HG02610 (cell line): ENCODE measurements around the gene TRIP12.
"Not testable (repeated sequence)": the region's sequence is repeated elsewhere in the genome, so short reads cannot be mapped to it uniquely, and the experiment has no call there.

Experiments used
- ATAC-seq: cut with Tn5 transposase; IDR thresholded peaks from one replicate; pipeline ENCODE4 v1.9.1; 2021; ENCODE audit warnings: mild to moderate bottlenecking, moderate library complexity; ENCODE audit not compliant: unreplicated experiment

Gene TRIP12

DNA sequence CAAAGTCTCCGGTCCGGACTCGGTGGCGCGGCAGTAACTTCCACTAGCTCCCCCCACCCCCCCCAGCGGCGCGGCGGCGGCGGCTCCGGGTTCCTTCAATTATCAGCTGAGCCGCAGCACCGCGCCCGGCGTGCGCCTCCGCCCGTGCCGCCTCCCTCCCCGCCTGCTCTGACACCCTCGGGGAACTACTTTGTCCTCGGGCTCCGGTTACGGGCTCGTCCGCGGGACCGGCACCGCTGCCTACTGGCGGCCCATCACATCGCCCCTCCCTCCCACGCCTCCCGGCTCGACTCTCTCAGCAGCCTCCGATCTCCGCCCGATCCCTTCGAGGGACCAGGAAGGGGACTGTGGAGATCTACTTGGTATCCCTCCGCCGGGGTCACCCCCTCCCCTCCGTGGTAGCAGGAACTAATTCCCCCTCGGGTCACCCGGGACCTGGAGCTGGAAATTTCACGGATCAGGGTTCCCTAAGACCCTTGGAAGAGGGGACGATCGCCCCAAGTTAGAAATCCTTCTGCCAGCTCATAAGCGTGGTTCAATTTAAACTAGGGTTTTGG is at the start of gene TRIP12:
TRIP12 (minus strand) TSS at position 118 of the 557 bp plus-strand sequence. CDS start 41,930 bp downstream, outside the sequence.
- peak; percentile 77 for ATAC-seq

DNA sequence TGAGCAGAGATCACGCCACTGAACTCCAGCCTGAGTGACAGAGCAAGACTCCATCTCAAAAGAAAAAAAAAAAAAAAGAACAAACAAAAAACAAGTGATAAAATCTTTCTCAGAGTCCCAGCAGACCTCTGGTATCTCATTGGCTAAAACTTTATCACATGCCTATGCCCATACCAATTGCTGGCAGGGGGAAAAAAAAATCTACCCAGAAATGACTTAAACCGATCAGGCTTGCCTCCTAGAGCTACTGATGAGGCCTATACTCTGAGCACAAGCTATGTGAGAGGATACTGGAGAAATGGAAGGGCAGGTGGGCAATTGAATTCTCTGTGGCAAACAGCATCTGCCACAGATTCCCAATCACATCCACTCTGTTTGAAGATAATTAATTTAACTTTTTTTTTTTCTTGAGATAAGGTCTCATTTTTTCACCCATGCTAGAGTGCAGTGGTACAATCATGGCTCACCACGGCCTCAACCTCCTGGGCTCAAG is 49.5 kb upstream of the TRIP12 start:
- no peak for ATAC-seq

DNA sequence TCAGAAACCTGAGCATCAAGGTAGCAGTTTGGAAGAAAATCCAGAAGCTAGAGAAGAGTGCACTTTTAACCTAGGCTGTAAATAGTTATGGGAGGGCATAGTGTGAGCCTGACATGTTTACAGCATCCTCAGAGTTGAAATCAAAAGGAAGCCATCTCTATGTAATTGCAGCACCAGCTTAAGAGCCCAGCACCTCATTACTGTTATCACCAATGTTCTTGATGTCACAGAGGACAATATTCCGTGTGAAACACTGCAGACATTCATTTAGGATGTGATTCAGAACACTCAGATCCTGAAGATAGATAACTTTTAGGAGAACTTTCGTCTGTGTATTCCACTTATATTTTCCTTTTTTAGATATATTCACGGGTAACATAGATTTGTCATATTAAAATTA is 48.6 kb upstream of the TRIP12 start:
- ATAC-seq, result no peak

DNA sequence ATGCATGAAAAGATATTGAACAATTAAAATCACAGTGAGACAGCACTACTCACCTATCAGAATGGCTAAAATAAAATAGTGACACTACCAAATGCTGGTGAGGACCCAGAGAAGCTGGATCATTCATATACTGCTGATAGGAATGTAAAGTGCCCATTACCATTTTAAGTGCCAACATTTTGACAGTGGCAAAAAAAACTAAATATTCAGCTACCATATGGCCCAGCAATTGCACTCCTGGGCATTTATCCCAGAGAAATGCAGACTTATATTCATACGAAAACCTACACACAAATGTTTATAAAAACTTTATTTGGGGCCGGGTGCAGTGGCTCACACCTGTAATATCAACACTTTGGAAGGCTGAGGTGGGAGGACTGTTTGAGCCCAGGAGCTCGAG is 48.1 kb upstream of the TRIP12 start:
- no peak for ATAC-seq

DNA sequence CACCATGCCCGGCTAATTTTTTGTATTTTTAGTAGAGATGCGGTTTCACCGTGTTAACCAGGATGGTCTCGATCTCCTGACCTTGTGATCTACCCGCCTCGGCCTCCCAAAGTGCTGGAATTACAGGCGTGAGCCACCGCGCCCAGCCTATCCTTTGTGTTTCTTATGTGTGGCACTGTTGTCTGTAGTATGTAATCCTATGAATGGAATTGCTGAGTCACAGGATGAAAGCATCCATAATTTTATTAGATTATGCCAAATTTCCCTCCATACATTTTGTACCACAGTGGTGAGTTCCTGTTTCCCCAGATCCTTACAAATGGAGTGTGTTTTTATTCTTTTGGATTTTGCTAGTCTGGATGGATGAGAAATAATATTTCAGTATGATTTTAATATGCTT is 41.8 kb upstream of the TRIP12 start:
- ATAC-seq, result not testable (repeated sequence)

DNA sequence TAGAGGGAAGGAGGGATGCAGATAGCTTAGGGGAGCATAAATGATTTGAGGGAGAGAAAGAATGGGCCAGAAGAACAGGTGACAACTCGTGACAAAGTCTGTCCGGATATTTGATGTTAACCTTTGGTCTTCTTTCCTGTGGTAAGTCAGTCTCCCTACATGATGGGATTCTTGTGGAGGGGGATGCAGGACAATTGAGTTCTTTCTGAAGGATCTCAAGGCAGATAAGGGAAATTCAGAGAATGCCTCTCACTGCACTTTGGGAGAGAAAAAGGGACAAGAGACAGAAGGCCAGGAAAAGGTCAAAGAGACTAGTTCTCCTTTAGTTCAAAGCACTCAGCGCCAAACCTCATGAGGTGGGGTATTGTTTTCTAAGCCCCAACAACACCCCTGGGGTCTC is 34.7 kb upstream of the TRIP12 start:
- no peak for ATAC-seq

DNA sequence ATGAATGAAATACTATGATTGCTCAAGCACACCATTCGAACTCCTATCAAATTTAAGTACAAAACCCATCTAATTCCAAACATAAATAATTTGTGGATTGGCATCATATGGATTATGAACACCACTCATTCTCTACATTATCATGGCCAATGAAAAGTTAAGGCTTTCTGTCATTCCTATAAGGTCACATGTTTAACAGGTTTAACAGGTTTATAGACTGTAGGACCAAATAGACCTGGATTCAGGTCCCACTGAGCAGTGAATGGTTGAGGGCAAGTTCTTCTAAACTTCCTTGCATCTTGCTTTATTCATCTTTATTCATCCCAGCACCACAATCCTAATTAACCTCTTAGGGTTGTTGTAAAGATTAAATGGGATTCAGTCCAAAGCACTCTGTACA is 33.9 kb upstream of the TRIP12 start:
- ATAC-seq, result no peak

DNA sequence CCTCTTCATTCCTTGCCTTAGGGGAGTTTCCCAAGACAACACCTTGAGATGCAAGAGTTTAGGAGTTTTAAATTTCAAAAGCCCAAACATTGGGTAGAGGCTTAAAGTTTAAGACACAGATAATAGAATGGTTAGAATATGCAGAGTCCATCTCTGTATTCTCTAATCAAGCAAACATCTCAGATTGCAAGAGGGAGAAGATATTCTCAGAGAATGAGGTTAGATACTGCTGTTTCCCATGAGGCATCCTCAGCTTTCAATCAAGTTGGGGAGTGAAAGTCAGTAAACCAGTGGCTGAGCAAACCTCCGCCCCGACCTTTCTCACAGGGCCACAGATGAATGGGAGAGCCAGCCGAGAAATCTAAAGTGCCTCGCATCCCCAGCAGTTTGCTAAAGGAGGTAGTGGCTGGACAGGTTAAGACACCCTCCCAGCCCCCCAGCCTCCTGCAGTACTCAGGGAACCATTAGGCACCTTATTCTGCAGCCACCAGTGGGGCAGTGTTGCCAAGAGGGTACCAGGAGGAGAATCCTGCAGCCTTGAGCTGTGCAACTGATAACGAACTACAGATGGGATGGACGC is 30.5 kb upstream of the TRIP12 start:
- ATAC-seq, result no peak

DNA sequence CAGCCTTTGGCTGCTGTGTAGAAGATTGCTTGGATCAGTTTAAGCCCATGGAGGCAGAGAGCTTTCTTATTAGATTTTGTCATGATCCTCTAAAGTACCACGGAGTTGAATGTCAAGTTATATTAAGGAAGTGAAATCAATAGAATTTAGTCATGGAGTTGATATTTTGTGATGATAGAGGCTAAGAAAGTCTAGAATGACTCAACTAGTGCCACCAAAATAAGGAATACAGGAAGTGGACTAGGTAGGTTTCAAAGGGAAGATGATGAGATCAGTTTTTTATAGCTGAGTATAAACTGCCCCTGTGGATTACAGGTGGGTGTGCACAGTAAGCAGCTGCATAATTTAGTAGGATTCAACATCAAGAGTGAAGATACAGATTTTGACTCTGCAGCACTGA is 25.7 kb upstream of the TRIP12 start:
- ATAC-seq, result peak; percentile 74

DNA sequence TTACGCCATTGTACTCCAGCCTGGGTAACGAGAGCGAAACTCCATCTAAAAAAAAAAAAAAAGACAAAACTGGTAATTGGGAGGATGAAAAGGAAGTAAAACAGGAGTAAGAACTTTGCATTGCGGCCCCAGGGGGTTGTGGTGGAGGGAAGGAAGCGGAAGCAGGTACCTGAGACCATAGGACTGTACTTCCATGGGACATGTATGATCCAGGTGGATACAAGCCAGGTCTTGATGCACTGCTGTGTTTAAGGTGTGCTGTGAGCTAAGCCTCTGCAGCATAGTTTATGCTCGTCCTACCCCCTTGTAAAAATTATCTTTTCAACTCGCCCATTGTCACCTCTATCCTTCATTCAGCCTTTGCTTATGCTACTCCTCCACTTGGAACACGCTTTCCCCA is 24.2 kb upstream of the TRIP12 start:
- no peak for ATAC-seq

DNA sequence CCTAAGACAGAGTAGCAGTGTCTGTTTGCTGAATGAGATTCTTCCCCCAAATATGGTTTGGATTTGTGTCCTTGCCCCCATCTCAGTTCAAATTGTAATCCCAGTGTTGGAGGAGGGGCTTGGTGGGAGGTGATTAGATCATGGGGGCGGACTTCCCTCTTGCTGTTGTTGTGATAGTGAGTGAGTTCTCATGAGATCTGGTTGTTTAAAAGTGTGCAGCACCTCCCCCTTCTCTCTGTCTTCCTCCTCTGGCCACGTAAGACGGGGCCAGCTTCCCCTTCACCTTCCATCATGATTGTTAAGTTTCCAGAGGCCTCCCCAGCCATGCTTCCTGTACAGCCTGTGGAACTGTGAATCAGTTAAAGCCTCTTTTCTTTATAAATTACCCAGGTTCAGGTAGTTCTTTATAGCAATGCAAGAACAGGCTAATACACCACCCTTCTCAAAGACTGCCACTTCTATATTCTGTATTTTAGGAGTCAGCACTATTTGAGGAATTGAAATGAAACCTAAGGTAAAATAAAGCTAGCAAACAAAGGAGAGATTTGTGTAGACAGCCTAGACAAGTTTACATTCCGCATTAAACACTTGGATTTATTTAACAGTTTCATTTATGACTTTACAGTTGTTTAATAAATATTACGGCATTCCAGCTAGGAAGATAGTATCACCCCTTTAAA is 22.1 kb upstream of the TRIP12 start:
- no peak for ATAC-seq

DNA sequence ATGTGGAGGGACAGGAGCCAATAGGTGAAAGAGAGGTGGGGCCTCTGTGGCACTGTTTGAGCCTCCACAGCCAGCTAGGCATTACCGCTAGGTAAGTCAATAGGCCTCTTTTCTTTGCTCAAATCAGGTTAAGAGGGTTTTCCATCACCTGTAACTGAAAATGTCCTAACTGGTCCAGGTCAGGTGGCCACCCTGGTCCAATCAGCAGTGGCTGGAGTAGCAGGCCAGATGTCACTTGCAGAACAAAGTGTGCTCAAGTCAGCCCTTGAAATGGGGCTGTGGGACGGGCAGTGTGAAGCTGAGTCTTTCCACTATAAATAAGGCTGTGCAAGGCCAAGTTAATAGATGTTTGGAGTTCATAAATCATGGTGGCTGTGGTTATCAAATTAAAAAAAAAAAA is 21.4 kb upstream of the TRIP12 start:
- no peak for ATAC-seq

DNA sequence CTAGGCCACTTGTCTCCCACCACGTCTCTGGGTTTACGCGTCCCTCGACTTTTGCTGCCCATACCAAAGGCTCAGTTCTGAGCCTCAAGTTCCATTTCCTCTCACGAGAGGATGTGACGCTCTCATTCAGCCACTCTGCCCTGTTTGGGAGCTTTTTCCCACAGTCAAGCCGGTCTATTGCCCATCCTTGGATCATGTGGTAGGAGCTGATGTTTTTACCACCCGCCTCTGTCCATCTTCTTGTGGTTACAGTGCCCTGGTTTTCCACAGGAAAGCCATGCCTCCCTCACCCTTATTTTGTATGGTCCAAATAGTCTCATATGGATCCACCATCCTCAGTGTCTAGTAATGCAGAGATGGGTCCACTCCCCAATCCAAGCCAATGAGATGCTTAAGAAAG is 20.9 kb upstream of the TRIP12 start:
- ATAC-seq, result no peak

DNA sequence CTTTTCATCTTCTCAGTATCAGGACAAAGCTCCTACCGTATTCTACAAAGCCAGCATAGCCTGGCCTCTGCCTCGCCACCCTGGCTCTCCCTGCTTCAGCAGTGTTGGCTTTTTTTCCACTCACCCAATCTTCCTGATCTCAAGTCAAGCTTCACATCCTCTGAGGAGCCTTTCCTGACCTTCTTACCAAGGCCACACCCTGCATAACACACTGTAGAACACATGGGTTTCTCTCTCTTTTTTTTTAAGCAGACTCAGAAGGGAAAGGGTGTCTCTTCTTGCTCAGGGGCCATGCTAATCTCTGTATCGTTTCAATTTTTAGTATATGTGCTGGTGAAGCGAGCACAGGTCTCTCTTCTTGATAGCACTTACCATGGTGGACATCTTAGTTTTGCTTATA is 15.7 kb upstream of the TRIP12 start:
- no peak for ATAC-seq

DNA sequence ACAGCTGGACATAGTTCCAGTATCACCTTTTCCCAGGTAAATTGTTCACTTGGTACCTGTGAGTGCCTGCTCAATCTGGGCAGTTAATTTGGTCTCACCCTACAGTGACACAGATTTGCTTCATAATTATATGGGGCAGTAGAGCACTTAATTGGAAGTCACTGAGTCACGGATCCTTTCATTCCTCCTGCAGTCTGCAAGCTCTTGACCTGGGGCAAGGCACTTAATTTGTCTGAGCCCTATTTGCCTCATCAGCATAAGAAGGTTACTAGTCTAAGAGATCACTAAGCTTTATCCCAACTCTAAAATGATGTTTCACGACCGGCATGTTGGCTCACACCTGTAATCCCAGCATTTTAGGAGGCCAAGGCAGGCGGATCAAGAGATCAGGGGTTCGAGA is 9.4 kb upstream of the TRIP12 start:
- ATAC-seq, result no peak

DNA sequence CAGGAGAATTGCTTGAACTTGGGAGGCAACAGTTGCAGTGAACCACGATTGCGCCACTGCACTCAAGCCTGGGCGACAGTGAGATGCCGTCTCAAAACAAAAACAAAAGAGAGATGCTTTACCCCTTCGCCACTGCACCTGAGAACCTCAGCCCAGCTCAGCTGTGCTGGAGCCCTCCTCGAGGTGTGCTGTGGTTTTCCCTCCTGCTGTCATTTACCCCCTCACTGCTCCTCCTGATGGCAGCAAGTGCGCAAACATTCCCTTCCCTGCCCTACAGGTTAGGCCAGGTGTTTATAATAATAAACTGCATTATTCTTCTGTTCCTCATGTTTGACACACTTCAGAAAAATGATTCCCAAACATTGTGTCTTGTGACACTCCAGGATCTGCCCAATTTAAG is 8.8 kb upstream of the TRIP12 start:
- ATAC-seq, result no peak

DNA sequence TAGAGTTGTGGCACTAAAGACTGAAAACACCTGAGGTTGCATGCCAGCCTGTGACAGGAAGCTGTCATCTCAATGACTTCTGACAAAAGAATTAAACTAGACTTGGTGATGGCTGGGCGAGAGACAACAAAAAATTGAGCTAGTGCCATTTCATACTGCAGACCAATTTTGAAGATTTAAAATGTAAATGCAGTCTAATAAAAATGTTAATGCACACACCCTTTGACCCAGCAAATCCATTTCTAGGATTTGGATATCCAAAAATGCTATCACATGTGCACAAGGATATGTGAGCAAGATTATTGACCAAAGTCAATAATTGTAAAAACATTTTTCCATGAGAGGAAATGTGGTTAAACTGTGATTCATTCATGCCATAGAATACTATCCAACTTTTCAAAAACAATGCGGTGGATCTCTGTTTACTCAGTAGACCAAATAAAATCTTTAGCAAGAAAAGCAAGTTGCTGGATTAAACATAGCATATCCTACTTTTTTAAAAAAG is 6.1 kb upstream of the TRIP12 start:
- no peak for ATAC-seq

DNA sequence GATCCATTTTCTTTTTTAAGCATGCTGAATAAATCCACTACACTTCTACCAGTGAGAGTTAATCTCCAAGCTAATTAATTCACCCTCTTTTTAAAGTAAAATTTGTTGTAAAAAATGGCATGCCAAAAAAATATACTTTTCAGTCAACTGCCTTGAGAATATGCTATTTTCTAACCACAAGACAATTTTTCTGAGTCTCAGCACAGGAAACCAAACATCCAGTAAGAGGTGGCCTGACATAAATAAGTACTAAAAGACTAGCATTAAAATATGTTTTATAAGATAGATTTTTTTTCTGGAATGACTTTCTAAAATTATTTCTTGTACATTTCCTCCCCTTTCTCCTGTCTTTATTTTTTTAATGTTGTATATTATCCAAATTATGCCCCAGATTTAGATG is 3.4 kb upstream of the TRIP12 start:
- ATAC-seq, result no peak

DNA sequence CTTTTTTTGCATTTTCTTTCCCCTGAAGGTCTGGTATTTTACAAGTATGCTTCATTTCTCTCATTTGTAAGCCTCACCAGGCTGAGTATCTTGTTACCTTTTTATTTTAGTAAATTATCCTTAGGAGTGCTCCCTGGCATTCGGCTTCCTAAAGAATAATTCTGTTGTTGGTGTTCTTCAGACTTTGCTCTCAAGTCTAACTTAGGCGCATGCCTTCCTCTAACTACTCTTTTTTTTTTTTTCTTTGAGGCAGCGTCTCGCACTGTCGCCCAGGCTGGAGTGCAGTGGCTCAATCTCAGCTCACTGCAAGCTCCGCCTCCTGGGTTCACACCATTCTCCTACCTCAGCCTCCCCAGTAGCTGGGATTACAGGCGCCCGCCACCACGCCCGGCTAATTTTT is 2.7 kb upstream of the TRIP12 start:
- ATAC-seq, result not testable (repeated sequence)

DNA sequence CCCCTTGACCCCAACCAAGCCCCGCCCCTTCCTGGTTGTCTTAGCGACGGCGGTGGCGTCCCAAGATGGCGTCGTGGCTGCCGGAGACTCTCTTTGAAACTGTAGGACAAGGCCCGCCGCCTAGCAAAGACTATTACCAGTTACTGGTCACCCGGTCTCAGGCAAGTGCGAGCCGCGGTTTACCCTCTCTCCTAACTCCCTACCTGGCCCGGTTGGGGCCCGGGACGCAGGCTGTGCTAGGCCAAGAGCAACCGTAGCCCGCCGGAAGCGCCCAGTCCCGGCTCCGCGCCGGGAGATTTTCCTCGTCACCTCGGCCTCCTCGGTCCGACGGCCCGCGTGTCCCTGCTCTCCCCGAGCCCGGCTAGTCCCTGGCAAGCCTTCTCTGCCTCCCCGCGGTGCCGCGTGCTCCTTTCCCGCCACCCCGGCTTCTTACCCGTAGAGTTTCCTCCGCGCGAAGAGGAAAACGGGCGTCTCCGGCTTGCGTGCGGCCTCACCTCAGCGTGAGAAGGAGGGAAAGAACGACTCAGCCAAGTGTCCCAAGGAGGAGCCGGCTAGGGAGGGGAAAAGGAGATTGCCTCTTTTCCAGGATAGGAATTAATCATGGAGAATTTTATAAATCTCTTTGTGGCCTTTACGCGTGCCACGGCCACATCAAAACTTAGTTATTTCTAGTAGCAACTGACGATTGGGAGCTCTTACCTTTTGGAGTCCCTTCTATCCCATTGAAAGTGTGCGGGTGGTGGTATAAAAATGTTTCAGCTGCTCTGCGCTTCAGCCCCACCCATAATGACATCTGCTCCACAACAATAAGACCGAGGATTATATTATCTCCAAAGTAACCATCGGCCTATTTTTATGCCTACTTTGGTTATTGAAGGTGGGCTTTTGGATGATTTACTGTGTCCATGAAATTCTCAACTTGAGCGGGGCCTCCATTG is 909 bp upstream of the TRIP12 start, which contains the start of gene FBXO36:
FBXO36 (plus strand) TSS at position 55 of the 938 bp plus-strand sequence; CDS start at position 66, 11 bp downstream.
- ATAC-seq, result peak; percentile 67
